HepG2 (cell line): ENCODE results near the gene LSR. TPM values are rescaled to one million over a fixed set of nuclear protein-coding genes. Genes with fewer than 3 reads are reported as not detected.

Source experiments
- ATAC-seq: fragments of 200-7000 bp; cut with Tn5 transposase; 3 replicates; pipeline ENCODE4 v1.9.1; 2020; ENCODE audit warnings: mild to moderate bottlenecking, moderate library complexity
- BruUV-seq: library from RNA; stranded (reverse); fragments of 400-500 nt; replicated peaks from 2 replicates; lab custom pipeline; 2021; lab: Mats Ljungman, UMichigan
- CTCF ChIA-PET: fragments of 300-600 bp; formaldehyde crosslinking; extraction: SDS; loops from one replicate; lab custom pipeline; 2021; ENCODE audit warnings: low total read pairs, inconsistent platforms, low intra/inter-chr PET ratio; lab: Yijun Ruan, JAX
- POLR2A ChIA-PET: fragments of 350-600 bp; sonication (Branson Sonifier 250); formaldehyde crosslinking; loops from one replicate; lab custom pipeline; 2020; ENCODE audit warnings: antibody characterized with exemption, inconsistent platforms; lab: Yijun Ruan, JAX
- DNase-seq: peaks from one replicate; pipeline ENCODE4 v3.0.0-alpha.2; 2015; ENCODE audit warnings: low spot score
- FAIRE-seq: peaks from 3 replicates; lab custom pipeline; 2011; peaks lifted over from hg19 to GRCh38; lab: Jason Lieb, UNC
- H2AFZ ChIP-seq: one replicate; pipeline ENCODE4 v1.6.1; 2011; ENCODE audit warnings: low read length, inconsistent platforms
- H3K27ac ChIP-seq: fragments of 300-600 bp; 3 replicates; pipeline ENCODE4 v1.8.0; 2011; ENCODE audit warnings: mixed run types, mild to moderate bottlenecking, mixed read lengths, low read length, inconsistent platforms; ENCODE audit not compliant: insufficient read depth; ENCODE audit errors: extremely low read length
- H3K27me3 ChIP-seq, 2 experiments: fragments of 200-600 bp in 1 of 2; 2 replicates in 1 of 2; 3 replicates in 1 of 2; pipeline versions ENCODE4 v1.6.0 to v1.8.0; 2011; ENCODE audit warnings: low read length in 2 of 2, mild to moderate bottlenecking in 2 of 2, moderate library complexity in 2 of 2, inconsistent platforms in 1 of 2; ENCODE audit not compliant: insufficient read depth in 2 of 2, control insufficient read depth in 1 of 2
- H3K36me3 ChIP-seq, 2 experiments: fragments of 200-600 bp in 1 of 2; replicated peaks in 1 of 2; 2 replicates in 1 of 2; 3 replicates in 1 of 2; pipeline versions ENCODE4 v1.5.1 to v1.8.0; 2011; ENCODE audit warnings: low read length in 2 of 2, inconsistent platforms in 1 of 2; ENCODE audit not compliant: insufficient read depth in 2 of 2, control insufficient read depth in 1 of 2
- H3K4me1 ChIP-seq: 2 replicates; pipeline ENCODE4 v1.5.1; 2012; ENCODE audit warnings: low read length, inconsistent platforms; ENCODE audit not compliant: insufficient read depth
- H3K4me2 ChIP-seq: 2 replicates; pipeline ENCODE4 v1.6.0; 2011; ENCODE audit warnings: low read depth, low read length, inconsistent platforms
- H3K4me3 ChIP-seq, 3 experiments: fragments of 200-600 bp in 1 of 3; sonication (generic), shearing (Covaris generic) in 1 of 3; replicated peaks in 1 of 3; 2 replicates each; pipeline ENCODE4 v1.5.1; 2011 to 2016; ENCODE audit warnings: low read length in 3 of 3, inconsistent platforms in 2 of 3, low read depth in 2 of 3, mild to moderate bottlenecking in 2 of 3, control low read depth in 1 of 3, mixed read lengths in 1 of 3; ENCODE audit not compliant: insufficient read depth in 1 of 3
- H3K79me2 ChIP-seq: one replicate; pipeline ENCODE4 v1.6.1; 2011; ENCODE audit warnings: low read length, inconsistent platforms; ENCODE audit not compliant: insufficient read depth
- H3K9ac ChIP-seq: 2 replicates; pipeline ENCODE4 v1.6.0; 2011; ENCODE audit warnings: mild to moderate bottlenecking, low read depth, low read length, inconsistent platforms; ENCODE audit not compliant: insufficient read depth
- H3K9me3 ChIP-seq: 2 replicates; pipeline ENCODE4 v1.5.1; 2012; ENCODE audit warnings: mild to moderate bottlenecking, low read length
- H4K20me1 ChIP-seq: 2 replicates; pipeline ENCODE4 v1.6.0; 2011; ENCODE audit warnings: inconsistent platforms, mild to moderate bottlenecking, low read length, moderate library complexity; ENCODE audit not compliant: insufficient read depth
- ETV6 ChIP-seq: sonication (generic); formaldehyde crosslinking; conservative IDR thresholded peaks from 2 replicates; pipeline ENCODE4 v1.4.0; 2020; ENCODE audit warnings: missing genetic modification reagents
- GMEB2 ChIP-seq: IDR thresholded peaks from 2 replicates; pipeline ENCODE4 v1.6.1; 2016; ENCODE audit warnings: missing biosample characterization, missing genetic modification reagents, low read depth
- HIVEP1 ChIP-seq: sonication (generic); formaldehyde crosslinking; IDR thresholded peaks from 2 replicates; pipeline ENCODE4 v1.4.0; 2020; ENCODE audit warnings: mild to moderate bottlenecking, missing genetic modification reagents
- MTERF4 ChIP-seq: sonication (generic); formaldehyde crosslinking; IDR thresholded peaks from 2 replicates; pipeline ENCODE4 v1.8.0; 2023; ENCODE audit warnings: mild to moderate bottlenecking, missing genetic modification reagents
- MZF1 ChIP-seq: sonication (generic); formaldehyde crosslinking; IDR thresholded peaks from 2 replicates; pipeline ENCODE4 v1.8.1; 2023; ENCODE audit warnings: mild to moderate bottlenecking, missing genetic modification reagents, borderline replicate concordance
- SRSF1 ChIP-seq: fragments of 200-400 bp; formaldehyde crosslinking; optimal IDR thresholded peaks from 2 replicates; pipeline ENCODE3; 2017; ENCODE audit warnings: mild to moderate bottlenecking, low read depth, low read length, moderate library complexity
- TCF12 ChIP-seq, 2 experiments: fragments of 450-650 bp in 1 of 2; sonication (generic) in 1 of 2; formaldehyde crosslinking in 1 of 2; IDR thresholded peaks; 2 replicates each; pipeline versions ENCODE4 v1.6.1 to v1.8.0; 2017 to 2022; ENCODE audit warnings: antibody characterized with exemption in 1 of 2, mild to moderate bottlenecking in 1 of 2, missing genetic modification reagents in 1 of 2, moderate library complexity in 1 of 2
- ZNF235 ChIP-seq: sonication (generic); formaldehyde crosslinking; IDR thresholded peaks from 2 replicates; pipeline ENCODE4 v1.8.1; 2023; ENCODE audit warnings: mild to moderate bottlenecking, missing genetic modification reagents, borderline replicate concordance
- ZNF546 ChIP-seq: sonication (generic); formaldehyde crosslinking; conservative IDR thresholded peaks from 2 replicates; pipeline ENCODE4 v1.8.1; 2023; ENCODE audit warnings: mild to moderate bottlenecking, missing genetic modification reagents
- ZNF710 ChIP-seq: sonication (generic); formaldehyde crosslinking; IDR thresholded peaks from 2 replicates; pipeline ENCODE4 v1.5.0; 2020; ENCODE audit warnings: mild to moderate bottlenecking, missing genetic modification reagents, borderline replicate concordance
- ZNF724P ChIP-seq: sonication (generic); formaldehyde crosslinking; IDR thresholded peaks from 2 replicates; pipeline ENCODE4 v1.8.0; 2022; ENCODE audit warnings: missing genetic modification reagents, borderline replicate concordance
- ZNF841 ChIP-seq: sonication (generic); formaldehyde crosslinking; IDR thresholded peaks from 2 replicates; pipeline ENCODE4 v1.8.1; 2023; ENCODE audit warnings: missing genetic modification reagents, borderline replicate concordance
- ZSCAN20 ChIP-seq: sonication (generic); formaldehyde crosslinking; IDR thresholded peaks from 2 replicates; pipeline ENCODE4 v1.4.0; 2020; ENCODE audit warnings: missing genetic modification reagents, mild to moderate bottlenecking, borderline replicate concordance
- WGBS: methylation state at CpG from one replicate; pipeline ENCODE4 v1.1.6; 2017; ENCODE audit warnings: low lambda C conversion rate; 5-methylcytosine and 5-hydroxymethylcytosine counted together
- in situ Hi-C: cut with HindIII; loops from 2 replicates; pipeline ENCODE4 v1.10.0; 2017; ENCODE audit warnings: low pct_unique_long_range_greater_than_20kb; ENCODE audit not compliant: extremely low pct_ligation_motif_present
- intact Hi-C: fragments of 100-400 bp; cut with micrococcal nuclease; formaldehyde crosslinking; loops from one replicate; pipeline ENCODE4 v1.10.0; 2022; ENCODE audit not compliant: unreplicated experiment
- polyA plus RNA-seq, 8 experiments: library from polyadenylated mRNA; depleted of rRNA in 3 of 8; stranded (reverse) in 7 of 8; unstranded in 1 of 8; fragments of >200 nt; fragmentation: Illumina TruSeq in 4 of 8; extraction: Trizol in 4 of 8; gene quantifications; 2 replicates each; pipeline versions ENCODE4 v1.2.1 to v1.2.3, GENCODE V29; 2011 to 2016; ENCODE audit warnings: low read depth in 4 of 8, missing spikeins in 1 of 8, mixed read lengths in 1 of 8; ENCODE audit not compliant: insufficient read depth in 1 of 8
- total RNA-seq, 5 experiments: library from RNA; depleted of rRNA; stranded (reverse); fragments of >200 nt; fragmentation: Illumina TruSeq; extraction: Trizol; gene quantifications; 2 replicates each; pipeline ENCODE4 v1.2.3, GENCODE V29; 2016; ENCODE audit warnings: low read depth in 1 of 5
- TF ChIP-seq, protein P1 (sequence below): IDR thresholded peaks from 2 replicates; pipeline ENCODE4 v1.6.1; 2016; ENCODE audit warnings: missing genetic modification reagents, missing compliant biosample characterization

The LSR gene
- total and polyA plus RNA-seq, 2 of the 13 experiments (the other 11 are each of a cell fraction or from before 2014, with no cell fraction given): 29.2 to 79.2 TPM

- TF ChIP-seq ZNF710 (CRISPR knock-in tag) (no peak), ZNF235 (CRISPR knock-in tag) (no peak), GMEB2 (CRISPR knock-in tag) (no peak), ZNF546 (CRISPR knock-in tag) (no peak)
These were observed 41.4 kb upstream of the LSR start (continued) for GRCh38 chr19:35207391-35207871.

- Histone ChIP-seq H3K4me2 (no peak overlapping the region), H4K20me1 (no peaks in the 10 kb centered on the region), H3K27ac (no peak overlapping the region), H3K4me1 (peaks cover 17% of the 10 kb centered on the region), H3K4me3 (no peak overlapping the region), H3K79me2 (no peaks in the 10 kb centered on the region), H2AFZ (no peak overlapping the region), H3K27me3 (no peaks in the 10 kb centered on the region; a peak in 2 of 5 replicates), H3K9ac (no peak overlapping the region), H3K36me3 (no peaks in the 10 kb centered on the region), H3K9me3 (no peaks in the 10 kb centered on the region)
- POLR2A ChIA-PET: no interaction called here
- TF ChIP-seq ZNF724P (CRISPR knock-in tag) (no peak), TCF12 (IDR thresholded peaks at IDR 0.05) (no peak), TCF12 (CRISPR knock-in tag; IDR thresholded peaks at IDR 0.05) (no peak), ZNF841 (CRISPR knock-in tag) (no peak), ETV6 (CRISPR knock-in tag) (no peak), ZSCAN20 (CRISPR knock-in tag) (no peak), MZF1 (CRISPR knock-in tag) (no peak), MTERF4 (CRISPR knock-in tag) (no peak), SRSF1 (no peak), HIVEP1 (no peak)
- TF ChIP-seq, protein P1, sequence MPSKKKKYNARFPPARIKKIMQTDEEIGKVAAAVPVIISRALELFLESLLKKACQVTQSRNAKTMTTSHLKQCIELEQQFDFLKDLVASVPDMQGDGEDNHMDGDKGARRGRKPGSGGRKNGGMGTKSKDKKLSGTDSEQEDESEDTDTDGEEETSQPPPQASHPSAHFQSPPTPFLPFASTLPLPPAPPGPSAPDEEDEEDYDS (CRISPR knock-in tag): no peak
- no peak for DNase-seq
- in situ Hi-C loops (no loop called here), intact Hi-C loops (no loop called here)
- FAIRE-seq: no peak
- CTCF ChIA-PET: no interaction called here
- no peak for ATAC-seq
- 50% methylated on average over 8 of the region's 8 CpGs for WGBS
- no TSS peak for BruUV-seq
These were observed 40.7 kb upstream of the LSR start for GRCh38 chr19:35208121-35208520.
